Measurements from ENCODE around the gene GINS3.

The GINS3 gene

DNA sequence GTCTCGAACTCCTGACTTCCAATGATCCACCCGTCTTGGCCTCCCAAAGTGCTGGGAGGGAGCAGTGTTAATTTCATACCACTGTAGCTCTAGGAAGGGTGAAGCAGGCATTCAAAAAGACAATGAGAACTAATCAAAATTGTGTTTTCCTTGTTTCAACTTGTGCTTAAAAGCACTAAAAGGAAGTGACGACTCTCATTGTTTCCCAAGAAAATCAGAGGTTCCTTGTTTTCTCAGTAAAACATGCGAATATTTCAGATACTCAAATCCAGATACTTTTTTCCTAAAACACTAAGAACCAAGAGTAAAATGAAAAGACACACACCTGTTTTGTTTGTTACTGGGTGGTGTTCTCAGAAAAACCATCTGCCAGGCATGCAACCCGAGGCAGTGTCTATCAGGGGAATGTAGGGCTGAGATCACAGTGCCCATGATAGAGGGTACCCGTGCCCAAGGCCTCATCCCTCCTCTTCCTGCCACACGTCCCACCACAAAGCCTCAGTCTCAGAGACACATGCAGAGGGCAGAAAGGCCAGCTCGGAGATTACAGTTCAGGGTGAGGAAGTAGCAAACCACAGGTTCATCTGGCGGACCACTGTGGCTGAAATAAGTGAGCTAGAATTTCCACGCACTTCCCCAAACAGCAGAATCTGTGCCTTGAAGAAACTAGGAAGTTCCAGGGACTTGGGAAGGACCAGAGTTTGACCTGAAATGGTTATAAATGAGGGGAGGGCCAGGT lies 33.7 kb downstream of the GINS3 start:
- no peak for DNase-seq (ENCODE audit: low read depth in 2 of 2)

DNA sequence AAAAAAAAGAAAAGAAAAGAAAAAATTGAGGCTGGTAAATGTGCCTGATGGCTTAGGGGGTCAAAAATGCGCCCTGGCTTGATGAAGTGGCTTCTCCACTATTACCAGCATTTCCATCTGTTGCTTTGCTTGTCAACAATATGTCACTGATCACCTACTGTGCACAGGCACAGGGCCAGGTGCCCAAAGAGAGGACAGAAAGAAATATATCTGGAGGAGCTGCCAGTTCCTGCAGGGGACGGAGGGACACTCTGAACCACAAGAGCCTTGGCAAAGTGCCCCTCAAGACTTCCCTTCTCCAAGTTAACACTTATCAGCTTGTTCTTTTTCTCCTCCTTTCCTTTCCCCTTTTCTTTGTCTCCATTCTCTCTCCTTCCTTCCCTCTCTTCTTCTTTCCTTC lies 34.7 kb downstream of the GINS3 start:
- DNase-seq (ENCODE audit: low read depth in 2 of 2): no peak

DNA sequence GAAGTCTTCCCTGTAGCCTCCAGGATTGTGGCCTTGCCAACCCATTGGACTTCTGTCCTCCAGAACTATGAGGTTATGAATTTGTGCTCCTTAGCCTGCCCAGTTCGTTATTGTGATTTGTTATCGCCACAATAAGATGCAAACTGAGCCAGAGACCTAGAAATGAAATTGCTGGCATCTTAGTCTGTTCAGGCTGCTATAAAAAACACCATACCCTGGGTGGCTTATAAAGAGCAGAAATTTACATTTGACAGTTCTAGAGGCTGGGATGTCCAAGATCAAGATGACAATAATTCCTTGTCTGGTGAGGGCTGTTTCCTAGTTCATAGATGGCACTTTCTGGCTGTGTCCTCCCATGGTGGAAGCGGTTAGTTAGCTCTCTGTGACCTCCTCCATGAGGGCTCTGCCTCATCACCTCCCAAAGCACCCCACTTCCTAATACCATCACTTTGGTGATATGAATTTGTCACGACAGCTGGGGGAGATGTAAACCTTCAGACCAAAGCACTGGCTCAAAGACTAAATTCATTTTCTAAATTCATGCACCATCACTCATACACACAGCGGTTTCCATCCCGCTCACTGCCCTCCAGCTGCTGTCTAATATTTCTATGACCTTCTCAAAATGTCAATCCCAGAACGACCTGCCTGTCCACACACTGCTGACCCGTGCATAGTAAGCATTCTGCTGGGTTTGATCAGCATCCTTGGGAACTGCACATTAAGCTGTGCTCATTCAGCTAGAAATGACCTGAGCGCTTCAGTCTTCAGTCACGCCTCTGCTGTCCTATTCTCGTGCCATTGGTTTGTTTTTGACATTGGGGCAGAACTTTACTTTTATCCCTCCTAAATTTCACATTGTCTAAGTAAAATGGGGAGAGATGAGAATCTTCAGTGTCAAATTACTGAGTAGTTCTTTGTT lies 36.6 kb downstream of the GINS3 start:
- no peak for DNase-seq (ENCODE audit: low read depth in 2 of 2)

DNA sequence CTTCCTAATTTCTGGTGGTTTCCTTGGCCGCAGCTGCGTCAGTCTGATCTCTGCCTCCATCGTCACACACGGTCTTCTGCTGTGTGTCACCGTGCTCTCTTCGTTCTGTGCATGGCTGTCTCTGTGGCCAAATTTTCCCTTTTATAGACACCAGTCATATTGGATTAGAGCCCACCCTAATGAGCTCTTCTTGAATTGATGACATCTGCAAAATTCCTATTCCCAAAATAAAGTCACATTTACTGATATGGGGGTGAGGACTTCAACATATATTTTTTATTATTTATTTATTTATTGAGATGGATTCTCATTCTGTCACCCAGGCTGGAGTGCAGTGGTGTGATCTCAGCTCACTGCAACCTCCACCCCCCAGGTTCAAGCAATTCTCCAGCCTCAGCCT lies 38.4 kb downstream of the GINS3 start:
- no peak for DNase-seq (ENCODE audit: low read depth in 2 of 2)

DNA sequence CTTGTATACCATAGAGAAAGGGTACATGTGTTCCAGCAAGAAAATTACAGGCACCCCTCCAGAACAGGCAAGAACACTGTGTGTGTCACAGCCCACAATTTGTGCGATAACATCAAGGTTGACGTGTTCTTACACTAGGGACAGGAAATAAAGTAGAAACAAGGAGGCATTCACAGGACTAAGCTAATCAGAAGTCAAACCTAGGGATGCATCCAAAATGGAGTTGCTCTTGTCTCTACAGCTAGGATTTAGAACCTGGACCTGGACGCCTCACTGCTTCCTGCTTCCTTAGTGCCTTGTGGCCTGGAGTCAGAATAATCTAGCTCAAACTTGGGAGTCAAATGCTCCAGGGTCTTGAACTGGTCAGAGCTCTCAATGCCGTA lies 41.3 kb downstream of the GINS3 start:
- no peak for DNase-seq (ENCODE audit: low read depth in 2 of 2)

DNA sequence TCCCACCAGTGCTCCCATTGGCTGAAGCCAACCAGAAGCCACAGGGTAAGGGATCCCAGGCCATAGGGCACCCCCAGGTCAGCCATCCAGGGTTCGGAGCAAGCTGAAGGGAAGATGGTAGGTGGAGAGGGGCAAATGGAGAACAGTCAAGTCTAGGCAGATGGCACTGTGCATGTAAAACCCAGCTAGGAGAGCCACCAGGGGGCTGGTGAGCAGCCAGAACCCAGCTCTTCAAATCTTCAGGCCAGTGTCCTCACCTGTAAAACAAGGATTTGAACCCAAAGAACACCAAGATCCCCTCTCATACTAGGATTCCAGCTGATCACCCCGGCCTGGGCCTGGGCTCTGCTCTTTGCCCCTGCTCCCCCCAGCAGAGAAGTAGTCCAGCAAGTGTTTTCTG lies 43.5 kb downstream of the GINS3 start:
- no peak for DNase-seq (ENCODE audit: low read depth in 2 of 2)

DNA sequence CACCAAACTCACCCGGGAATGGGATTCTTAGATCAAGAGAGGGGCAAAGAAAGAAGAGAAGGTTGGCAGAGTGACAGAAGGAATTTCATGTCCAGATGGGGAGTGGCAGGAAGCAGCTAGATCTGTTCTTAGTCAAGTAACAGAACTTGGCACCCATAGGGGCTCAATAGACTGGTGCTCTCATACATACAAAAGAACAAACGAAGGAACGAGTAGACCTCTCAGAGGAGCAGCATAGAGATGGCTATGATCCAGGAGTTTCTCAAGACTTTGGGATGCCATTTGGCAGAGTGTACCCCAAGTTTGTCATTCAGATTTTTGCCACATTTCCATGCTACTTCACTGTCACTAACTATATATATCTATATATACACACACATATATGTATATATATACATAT lies 47.9 kb downstream of the GINS3 start:
- no peak for DNase-seq (ENCODE audit: low read depth in 2 of 2)

DNA sequence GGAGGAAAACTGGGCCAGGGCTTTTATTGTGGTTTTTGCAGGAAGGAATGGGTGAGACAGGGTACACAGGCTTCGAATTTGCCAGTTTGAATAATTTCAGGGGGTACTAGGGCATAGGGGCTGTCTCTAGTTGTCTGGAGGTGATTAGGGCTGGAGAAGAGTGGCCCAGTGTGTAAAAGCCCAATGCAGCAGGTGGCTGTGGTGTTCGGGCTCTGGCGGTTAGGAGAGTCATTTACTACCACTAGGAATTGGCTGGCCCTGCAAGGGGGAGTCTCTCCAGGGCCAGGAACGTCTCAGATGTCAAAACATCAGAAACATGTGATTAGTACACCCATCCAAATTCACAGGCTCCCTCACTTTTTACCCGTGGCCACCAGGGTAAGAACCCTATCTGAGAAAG lies 50.3 kb downstream of the GINS3 start:
- DNase-seq (ENCODE audit: low read depth in 2 of 2): no peak

DNA sequence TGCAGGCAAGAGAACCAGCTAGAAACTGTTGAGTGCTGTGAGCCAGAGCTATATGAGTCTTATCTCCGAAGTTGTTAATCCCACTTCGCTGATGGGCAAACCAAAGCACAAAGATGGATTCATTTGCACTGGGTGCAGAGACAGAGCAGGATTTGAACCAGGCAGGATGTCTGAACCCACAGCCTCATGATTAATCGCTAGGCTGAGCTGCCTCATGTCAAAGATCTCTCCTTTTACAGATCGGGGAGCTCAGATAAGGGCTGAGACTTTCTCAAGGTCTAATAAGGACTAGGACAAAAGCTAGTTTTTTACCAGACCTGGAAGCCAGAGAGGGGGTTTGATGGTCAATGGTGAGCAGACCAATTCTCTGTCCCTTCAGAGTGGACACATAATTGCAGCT lies 51.5 kb downstream of the GINS3 start:
- DNase-seq (ENCODE audit: low read depth in 2 of 2): no peak

DNA sequence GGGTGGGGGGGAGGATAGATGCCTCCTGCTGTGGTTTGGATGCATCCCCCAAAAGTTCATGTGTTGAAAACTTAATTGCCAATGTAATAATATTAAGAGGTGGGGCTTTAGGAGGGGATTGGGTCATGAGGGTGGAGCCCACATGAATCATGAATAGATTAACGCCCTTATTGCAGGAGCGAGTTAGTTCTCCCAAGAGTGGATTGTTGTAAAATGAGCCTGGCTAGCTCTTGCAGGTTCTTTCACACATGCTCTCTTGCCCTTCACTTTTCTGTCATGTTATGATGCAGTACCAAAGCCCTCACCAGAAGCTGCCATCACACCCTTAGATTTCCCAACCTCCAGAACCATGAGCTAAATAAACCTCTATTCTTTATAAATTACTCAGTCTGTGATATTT lies 52.0 kb downstream of the GINS3 start:
- DNase-seq (ENCODE audit: low read depth in 2 of 2): no peak

DNA sequence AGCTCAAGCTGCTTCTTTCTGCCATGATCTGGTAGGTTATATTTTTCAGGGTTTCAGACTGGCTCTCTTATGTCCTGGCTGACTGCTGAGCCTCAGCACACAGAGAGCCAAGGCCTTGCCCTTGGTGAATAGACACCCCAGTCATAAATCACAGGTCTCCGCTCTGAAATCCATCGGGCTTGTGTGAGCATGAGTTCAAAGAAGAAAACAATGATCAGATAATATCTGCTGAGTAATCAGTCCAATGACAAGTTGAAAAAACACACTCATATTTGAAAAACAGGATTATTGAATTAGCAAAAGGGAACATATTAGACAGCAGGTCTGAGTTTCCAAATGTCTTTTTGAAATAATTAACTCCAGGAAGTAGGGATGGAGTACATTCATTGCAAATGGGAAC lies 56.6 kb downstream of the GINS3 start:
- no peak for DNase-seq (ENCODE audit: low read depth in 2 of 2)

DNA sequence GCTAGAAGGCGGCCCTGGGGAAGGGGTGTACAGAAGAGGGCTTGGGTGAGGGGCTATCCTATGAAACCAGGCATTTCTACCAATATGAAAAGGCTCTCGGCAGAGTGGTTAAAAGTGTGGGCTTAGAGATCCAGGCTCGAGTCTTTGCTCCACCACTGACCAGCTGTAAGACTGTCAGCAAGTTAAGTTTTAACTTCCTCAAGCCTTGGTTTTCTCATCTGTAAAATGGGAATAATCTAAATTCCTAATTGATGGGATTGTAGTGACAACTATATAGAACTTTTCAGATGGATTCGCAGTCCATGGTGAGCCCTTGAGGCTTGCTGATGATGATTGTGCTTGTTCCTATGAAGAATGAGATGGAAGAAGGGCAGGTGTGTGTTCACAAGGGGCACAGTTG lies 57.0 kb downstream of the GINS3 start:
- DNase-seq (ENCODE audit: low read depth in 2 of 2): no peak

DNA sequence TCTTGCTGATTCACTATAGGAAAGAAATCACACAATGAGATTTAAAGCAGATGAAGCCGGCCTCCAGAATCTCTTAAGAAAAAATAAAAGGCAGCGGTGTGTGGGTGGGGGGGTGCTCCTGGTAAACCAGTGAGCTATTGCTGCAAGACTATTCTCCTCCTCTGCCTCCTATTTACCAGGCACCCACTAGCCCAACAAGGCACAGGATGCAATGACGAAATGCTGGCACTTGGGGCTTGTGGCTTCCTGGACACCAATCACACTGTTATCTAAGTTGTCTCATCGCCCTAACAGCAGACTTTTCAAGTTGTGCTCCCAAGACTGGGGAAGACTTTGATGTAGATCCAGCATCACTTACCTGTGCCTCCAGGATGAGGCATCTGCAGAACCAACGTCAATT lies 57.5 kb downstream of the GINS3 start:
- DNase-seq (ENCODE audit: low read depth in 2 of 2): no peak

DNA sequence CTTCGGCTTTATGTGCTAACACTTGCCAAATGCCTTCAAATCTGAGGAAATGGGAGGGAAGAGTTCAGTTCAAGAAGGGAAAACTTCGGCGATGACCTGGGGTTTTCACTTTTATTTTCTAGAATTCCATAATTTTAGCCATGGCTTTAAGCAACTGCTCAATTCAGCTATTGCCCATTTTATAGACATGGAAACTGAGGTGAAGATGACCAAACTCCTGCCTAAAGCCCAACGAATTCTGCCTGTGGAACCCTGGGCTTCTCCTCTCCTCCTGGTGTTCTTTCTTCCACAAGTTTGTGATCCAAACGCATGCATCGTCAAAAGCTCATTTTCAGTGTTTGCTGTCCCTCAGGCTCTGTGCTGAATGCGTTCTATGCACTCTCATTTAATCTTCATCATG lies 58.3 kb downstream of the GINS3 start:
- DNase-seq (ENCODE audit: low read depth in 2 of 2): no peak

DNA sequence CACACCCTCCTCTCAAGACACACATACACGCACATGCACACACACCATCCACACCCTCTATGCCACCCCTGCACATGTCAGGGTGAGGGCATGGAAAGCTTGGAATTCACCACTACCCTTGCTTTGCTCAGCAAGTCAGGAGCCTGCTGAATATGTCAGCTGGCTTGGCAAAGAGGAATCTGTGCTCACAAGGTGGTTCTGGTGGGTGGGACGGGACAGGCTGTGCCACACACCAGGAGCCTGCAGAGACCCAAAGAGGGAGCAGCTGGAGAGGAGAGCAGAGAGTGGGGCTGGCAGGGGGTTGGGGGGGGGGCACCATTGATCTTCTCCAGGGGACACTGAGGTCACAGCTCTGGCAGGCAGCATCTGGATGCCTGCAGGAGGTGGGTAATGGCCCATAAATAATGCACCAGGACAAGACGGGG lies 59.0 kb downstream of the GINS3 start:
- no peak for DNase-seq (ENCODE audit: low read depth in 2 of 2)

DNA sequence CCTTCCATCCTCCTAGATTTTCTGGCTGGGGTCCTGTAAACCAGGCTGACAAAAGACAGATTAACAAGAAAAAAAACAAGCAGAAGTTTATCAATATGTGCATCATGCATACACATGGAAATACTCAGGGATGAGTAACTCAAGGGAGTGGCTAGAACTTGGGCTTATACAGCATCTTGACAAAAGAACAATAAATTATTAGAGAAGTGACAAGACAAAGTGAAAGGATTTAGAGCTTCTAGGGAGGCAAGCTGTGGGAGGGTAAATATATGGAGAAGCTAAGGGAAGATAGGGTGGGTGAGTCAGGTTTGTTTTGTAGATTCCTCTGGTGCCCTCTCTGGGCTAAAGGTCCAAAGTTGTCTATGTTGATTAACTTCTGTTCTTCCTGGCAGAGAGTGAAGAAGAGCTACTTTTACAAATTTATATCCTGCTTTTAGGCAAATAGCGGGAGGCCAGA lies 59.7 kb downstream of the GINS3 start:
- DNase-seq (ENCODE audit: low read depth in 2 of 2): no peak

DNA sequence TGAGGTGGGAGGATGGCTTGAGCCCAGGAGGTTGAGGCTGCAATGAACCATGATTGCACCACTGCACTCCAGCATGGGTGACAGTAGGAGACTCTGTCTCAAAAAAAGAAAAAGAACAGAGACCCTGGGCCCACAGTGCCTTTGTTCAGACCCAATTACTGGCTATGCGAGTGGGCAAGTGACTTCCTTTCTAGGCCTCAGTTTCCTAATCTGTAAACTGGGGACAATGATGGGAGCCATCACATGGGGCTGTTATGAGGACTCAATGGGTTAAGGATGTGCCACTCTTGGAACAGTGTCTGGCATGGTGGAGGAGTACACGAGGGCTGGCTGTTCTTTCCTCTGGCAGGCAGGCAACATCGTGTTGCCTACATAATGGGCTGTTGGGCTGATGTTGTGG lies 60.4 kb downstream of the GINS3 start:
- DNase-seq (ENCODE audit: low read depth in 2 of 2): no peak

DNA sequence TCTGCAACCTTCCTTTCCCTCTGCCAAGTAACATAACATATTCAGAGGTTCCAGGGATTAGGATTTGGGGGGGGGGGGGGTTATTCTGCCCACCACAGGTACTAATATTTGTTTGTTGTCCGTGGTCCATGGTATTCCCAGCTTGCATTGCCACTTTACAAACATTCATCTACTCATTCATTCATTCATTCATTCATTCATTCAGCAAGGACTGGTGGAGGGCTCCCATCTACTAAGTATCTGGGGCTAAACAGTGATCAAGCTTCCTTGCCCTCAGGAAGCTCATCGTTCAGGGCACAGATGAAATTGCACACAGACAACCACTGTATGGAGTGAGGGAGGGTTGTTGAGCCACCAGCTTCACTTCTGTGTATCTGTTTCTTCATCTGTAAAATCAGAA lies 61.9 kb downstream of the GINS3 start:
- no peak for DNase-seq (ENCODE audit: low read depth in 2 of 2)

DNA sequence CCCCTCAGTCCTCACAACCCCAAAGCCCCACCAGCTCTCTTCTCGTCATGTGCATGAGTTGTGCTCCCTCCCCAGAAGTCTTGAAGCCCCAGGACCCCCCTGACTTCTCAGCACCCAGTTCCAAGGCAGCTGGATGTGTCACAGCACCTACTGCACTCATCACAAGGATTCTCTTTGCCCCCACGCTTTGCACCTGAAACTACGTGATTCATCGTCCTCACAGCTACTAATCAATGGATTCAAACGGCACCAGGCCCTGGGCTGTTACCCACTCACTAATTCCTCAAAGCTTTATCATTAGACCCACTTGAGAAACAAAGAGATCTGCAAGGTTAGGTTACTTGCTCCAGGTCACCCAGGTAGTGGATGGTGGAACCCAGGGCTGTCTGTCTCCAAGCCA lies 62.6 kb downstream of the GINS3 start:
- no peak for DNase-seq (ENCODE audit: low read depth in 2 of 2)
